Fibroblast of pulmonary artery (primary cell): ENCODE data around the gene CLIC3.

ENCODE experiments used
- DNase-seq: peaks from one replicate; pipeline ENCODE4 v3.0.0-alpha.2; 2010; ENCODE audit warnings: low read depth
- H3K4me3 ChIP-seq: replicated peaks from 2 replicates; pipeline ENCODE4 v1.5.1; 2011; ENCODE audit warnings: low read depth, mild to moderate bottlenecking, control low read depth, low read length, moderate library complexity
- CTCF ChIP-seq: IDR thresholded peaks from 2 replicates; pipeline ENCODE4 v1.5.1; 2011; ENCODE audit warnings: mild to moderate bottlenecking, control low read depth, low read length, inconsistent platforms; ENCODE audit errors: missing control alignments

Gene CLIC3

GRCh38 chr9:136956604-136957003 lies 39.8 kb downstream of the CLIC3 start:
- no peak for TF ChIP-seq CTCF
- DNase-seq, result no peak
- H3K4me3 ChIP-seq, result no peak overlapping the region

- no peak for TF ChIP-seq CTCF
- no peak overlapping the region for H3K4me3 ChIP-seq
- no peak for DNase-seq
These were observed 40.4 kb downstream of the CLIC3 start for GRCh38 chr9:136955943-136956335.

- no peak for TF ChIP-seq CTCF
- no peak for DNase-seq
- no peak overlapping the region for H3K4me3 ChIP-seq
These were observed 41.0 kb downstream of the CLIC3 start for GRCh38 chr9:136955202-136955942.

GRCh38 chr9:136954270-136955083 lies 41.9 kb downstream of the CLIC3 start:
- no peak for TF ChIP-seq CTCF
- no peak overlapping the region for H3K4me3 ChIP-seq
- no peak for DNase-seq

- no peak overlapping the region for H3K4me3 ChIP-seq
- TF ChIP-seq CTCF, result no peak
- no peak for DNase-seq
These were observed 42.5 kb downstream of the CLIC3 start for GRCh38 chr9:136953771-136954269.

- no peak for TF ChIP-seq CTCF
- no peak for DNase-seq
These were observed 43.2 kb downstream of the CLIC3 start for GRCh38 chr9:136952876-136953770.

More at GRCh38 chr9:136952876-136953770, 43.2 kb downstream of the CLIC3 start:
- no peak overlapping the region for H3K4me3 ChIP-seq
